SU-DHL-6 (cell line): Measurements from ENCODE around the gene KICS2.

ENCODE experiments used
- CTCF ChIP-seq: fragments of 200-600 bp; sonication (generic); IDR thresholded peaks from one replicate; pipeline ENCODE4 v1.5.1; 2017; ENCODE audit warnings: antibody characterized with exemption, mild to moderate bottlenecking, low read length, moderate library complexity; ENCODE audit not compliant: insufficient read depth, poor library complexity, severe bottlenecking
- EZH2phosphoT487 ChIP-seq: fragments of 200-600 bp; sonication (generic), shearing (Covaris generic); conservative IDR thresholded peaks from 2 replicates; pipeline ENCODE4 v1.6.1; 2018; ENCODE audit warnings: mild to moderate bottlenecking, antibody characterized with exemption, low read length, moderate library complexity, mixed read lengths

DNA sequence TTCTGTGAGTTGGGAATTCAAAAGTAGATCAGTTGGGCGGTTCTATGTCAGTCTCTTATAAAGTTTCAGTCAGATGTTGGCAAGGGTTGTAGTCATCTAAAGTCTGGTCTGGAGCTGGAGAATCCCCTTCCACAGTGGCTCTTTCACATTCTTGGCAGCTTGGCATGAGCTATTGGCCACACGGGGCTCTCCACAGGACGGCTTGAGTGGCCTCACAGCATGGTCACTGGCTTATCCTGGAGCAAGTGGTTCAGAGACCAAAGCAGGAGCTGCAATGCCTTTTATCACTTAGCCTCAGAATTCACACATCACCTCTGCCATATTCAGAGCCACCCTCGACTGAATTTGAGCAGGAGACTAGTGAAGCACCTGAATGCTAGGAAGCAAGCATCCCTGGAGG lies 7.1 kb upstream of the KICS2 start:
- TF ChIP-seq CTCF (no peak), EZH2phosphoT487 (no peak)
